Glomerular endothelial cell (primary cell): Measurements from ENCODE around the gene KASH5. TPM values are rescaled to one million over a fixed set of nuclear protein-coding genes. Genes with fewer than 3 reads are reported as not detected.

Experiments
- DNase-seq: peaks from one replicate; pipeline ENCODE4 v3.0.0-alpha.2; 2011; ENCODE audit warnings: low read depth, low spot score; ENCODE audit errors: extremely low read depth
- total RNA-seq: library from RNA; depleted of rRNA; stranded (reverse); fragments of >200 nt; gene quantifications from 2 replicates; pipeline ENCODE4 v1.2.3, GENCODE V29; 2015

Gene KASH5
- total RNA-seq, 1 donor from 2014 or later, result not detected

- no peak for DNase-seq
These were observed 33.2 kb downstream of the KASH5 start for GRCh38 chr19:49421039-49421877.

GRCh38 chr19:49421878-49422202, 33.8 kb downstream of the KASH5 start:
- DNase-seq, result no peak

- no peak for DNase-seq
These were observed 34.5 kb downstream of the KASH5 start for GRCh38 chr19:49422407-49423070.

GRCh38 chr19:49423071-49423984, 35.3 kb downstream of the KASH5 start, which contains the start of gene PTH2:
Gene PTH2 (minus strand): TSS chr19:49423441. CDS start chr19:49423339, 102 bp downstream.
- no peak for DNase-seq

GRCh38 chr19:49423985-49424303, 35.9 kb downstream of the KASH5 start:
- no peak for DNase-seq

- no peak for DNase-seq
These were observed 37.1 kb downstream of the KASH5 start, which contains the start of gene GFY for GRCh38 chr19:49425178-49425577. Gene GFY (plus strand): TSS chr19:49425388. CDS start chr19:49426431, 1,043 bp downstream.

GRCh38 chr19:49425922-49426592, 38.0 kb downstream of the KASH5 start:
- DNase-seq, result no peak

- no peak for DNase-seq
These were observed 39.3 kb downstream of the KASH5 start for GRCh38 chr19:49427339-49427738.

GRCh38 chr19:49427855-49428546, 40.0 kb downstream of the KASH5 start:
- DNase-seq, result no peak

- DNase-seq, result no peak
These were observed 40.8 kb downstream of the KASH5 start for GRCh38 chr19:49428547-49429451.

- no peak for DNase-seq
These were observed 42.2 kb downstream of the KASH5 start for GRCh38 chr19:49430172-49430677.

GRCh38 chr19:49430678-49431329, 42.8 kb downstream of the KASH5 start:
- DNase-seq, result no peak

- DNase-seq, result no peak
These were observed 43.3 kb downstream of the KASH5 start for GRCh38 chr19:49431330-49431749.

- DNase-seq, result no peak
These were observed 44.4 kb downstream of the KASH5 start for GRCh38 chr19:49432141-49433073.

- no peak for DNase-seq
These were observed 45.3 kb downstream of the KASH5 start for GRCh38 chr19:49433240-49433901.

GRCh38 chr19:49434907-49435583, 47.0 kb downstream of the KASH5 start:
- no peak for DNase-seq
